SH-SY5Y (cell line): Measurements from ENCODE around the gene ZBTB20.

Experiments
- GATA2 ChIP-seq: IDR thresholded peaks from 2 replicates; pipeline ENCODE4 v1.6.1; 2011; ENCODE audit warnings: mild to moderate bottlenecking, low read depth, low read length
- GATA3 ChIP-seq: IDR thresholded peaks from 2 replicates; pipeline ENCODE4 v1.6.1; 2011; ENCODE audit warnings: low read depth, mild to moderate bottlenecking, low read length, moderate library complexity

GRCh38 chr3:114645392-114645791, 501.7 kb downstream of the ZBTB20 start:
- no peak for TF ChIP-seq GATA2
- no peak for TF ChIP-seq GATA3
